ENCODE measurements around the gene NUP160.
"Not testable (repeated sequence)": the region's sequence is repeated elsewhere in the genome, so short reads cannot be mapped to it uniquely, and the experiment has no call there.

NUP160 gene

GRCh38 chr11:47887910-47888569 is 39.9 kb upstream of the NUP160 start:
- TF ChIP-seq, protein P1, sequence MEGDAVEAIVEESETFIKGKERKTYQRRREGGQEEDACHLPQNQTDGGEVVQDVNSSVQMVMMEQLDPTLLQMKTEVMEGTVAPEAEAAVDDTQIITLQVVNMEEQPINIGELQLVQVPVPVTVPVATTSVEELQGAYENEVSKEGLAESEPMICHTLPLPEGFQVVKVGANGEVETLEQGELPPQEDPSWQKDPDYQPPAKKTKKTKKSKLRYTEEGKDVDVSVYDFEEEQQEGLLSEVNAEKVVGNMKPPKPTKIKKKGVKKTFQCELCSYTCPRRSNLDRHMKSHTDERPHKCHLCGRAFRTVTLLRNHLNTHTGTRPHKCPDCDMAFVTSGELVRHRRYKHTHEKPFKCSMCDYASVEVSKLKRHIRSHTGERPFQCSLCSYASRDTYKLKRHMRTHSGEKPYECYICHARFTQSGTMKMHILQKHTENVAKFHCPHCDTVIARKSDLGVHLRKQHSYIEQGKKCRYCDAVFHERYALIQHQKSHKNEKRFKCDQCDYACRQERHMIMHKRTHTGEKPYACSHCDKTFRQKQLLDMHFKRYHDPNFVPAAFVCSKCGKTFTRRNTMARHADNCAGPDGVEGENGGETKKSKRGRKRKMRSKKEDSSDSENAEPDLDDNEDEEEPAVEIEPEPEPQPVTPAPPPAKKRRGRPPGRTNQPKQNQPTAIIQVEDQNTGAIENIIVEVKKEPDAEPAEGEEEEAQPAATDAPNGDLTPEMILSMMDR (IDR thresholded peaks at IDR 0.05; ENCODE audit: low read length, missing control alignments), result no peak
- H3K4me3 ChIP-seq (replicated peaks; ENCODE audit: low read depth, low read length), result no peak overlapping the region
- DNase-seq (ENCODE audit: low read depth), result no peak

DNA sequence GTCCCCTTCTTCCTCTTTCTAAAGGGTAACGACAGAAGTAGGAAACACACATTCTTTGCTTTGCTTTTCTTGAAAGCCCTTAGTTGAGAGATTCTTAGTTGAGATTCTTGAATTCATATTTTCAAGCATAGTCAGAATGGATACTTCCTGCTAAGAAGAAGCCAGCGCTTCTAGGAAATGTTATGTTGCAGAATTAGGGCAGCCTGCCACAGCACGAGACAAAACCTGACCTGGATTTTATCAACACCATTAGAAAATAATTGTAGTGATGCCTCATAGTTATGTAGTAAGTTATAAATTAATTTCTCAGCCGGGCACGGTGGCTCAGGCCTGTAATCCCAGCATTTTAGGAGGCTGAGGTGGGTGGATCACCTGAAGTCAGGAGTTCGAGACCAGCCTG is 37.9 kb upstream of the NUP160 start:
- TF ChIP-seq, protein P1 (IDR thresholded peaks at IDR 0.05; ENCODE audit: low read length, missing control alignments), result no peak
- no peak overlapping the region for H3K4me3 ChIP-seq (replicated peaks; ENCODE audit: low read depth, low read length)
- peak; percentile 84 for DNase-seq (ENCODE audit: low read depth)

DNA sequence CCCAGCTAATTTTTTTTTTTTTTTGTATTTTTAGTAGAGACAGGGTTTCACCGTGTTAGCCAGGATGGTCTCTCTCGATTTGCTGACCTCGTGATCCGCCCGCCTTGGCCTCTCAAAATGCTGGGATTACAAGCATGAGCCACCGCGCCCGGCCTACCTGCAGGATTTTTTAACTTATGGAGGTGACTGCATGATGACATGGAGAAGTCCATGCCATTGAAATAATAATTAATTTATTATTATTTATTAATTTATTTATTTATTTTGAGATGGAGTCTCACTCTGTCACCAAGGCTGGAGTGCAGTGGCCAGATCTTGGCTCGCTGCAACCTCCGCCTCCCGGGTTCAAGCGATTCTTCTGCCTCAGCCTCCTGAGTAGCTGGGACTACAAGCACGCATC is 34.3 kb upstream of the NUP160 start:
- DNase-seq (ENCODE audit: low read depth); H3K4me3 ChIP-seq (replicated peaks; ENCODE audit: low read depth, low read length): not testable (repeated sequence)

DNA sequence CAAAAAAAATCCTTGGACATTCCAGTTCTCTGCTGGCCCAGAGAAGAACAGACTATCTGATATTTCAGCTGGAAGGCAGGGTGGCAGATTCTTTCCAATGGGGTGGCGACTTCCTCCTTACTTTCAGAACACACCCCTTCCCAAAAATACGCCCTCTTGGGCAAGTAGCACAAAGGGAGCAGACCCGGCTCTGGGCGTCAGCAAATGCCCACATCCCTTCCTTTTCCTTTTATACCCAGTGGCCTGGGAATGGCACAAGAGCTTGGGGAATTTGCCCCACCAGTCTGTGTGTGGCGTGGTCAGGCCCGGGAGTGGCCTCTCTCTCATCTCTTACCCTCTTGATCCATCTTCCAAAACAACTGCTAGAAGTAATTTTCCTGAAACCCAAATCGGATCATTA is 33.0 kb upstream of the NUP160 start:
- peak; percentile 31 for DNase-seq (ENCODE audit: low read depth)
- TF ChIP-seq, protein P1 (IDR thresholded peaks at IDR 0.05; ENCODE audit: low read length, missing control alignments), result no peak
- no peak overlapping the region for H3K4me3 ChIP-seq (replicated peaks; ENCODE audit: low read depth, low read length)

- no peak overlapping the region for H3K4me3 ChIP-seq (replicated peaks; ENCODE audit: low read depth, low read length)
- DNase-seq (ENCODE audit: low read depth), result no peak
- TF ChIP-seq, protein P1 (IDR thresholded peaks at IDR 0.05; ENCODE audit: low read length, missing control alignments), result no peak
Observed at GRCh38 chr11:47879259-47880158, 31.4 kb upstream of the NUP160 start.

DNA sequence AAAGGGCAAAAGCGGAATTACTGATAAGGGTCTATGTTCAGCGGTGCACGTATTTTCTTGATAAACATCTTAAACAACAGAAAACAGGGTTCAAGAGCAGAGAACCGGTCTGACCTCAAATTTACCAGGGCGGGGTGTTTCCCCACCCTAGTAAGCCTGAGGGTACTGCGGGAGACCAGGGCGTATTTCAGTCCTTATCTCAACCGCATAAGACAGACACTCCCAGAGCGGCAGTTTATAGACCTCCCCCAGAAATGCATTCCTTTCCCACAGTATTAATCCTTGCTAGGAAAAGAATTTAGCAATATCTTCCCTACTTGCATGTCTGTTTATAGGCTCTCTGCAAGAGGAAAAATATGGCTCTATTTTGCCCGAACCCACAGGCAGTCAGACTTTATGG is 27.7 kb upstream of the NUP160 start:
- not testable (repeated sequence) for DNase-seq (ENCODE audit: low read depth); H3K4me3 ChIP-seq (replicated peaks; ENCODE audit: low read depth, low read length)

- TF ChIP-seq, protein P1 (IDR thresholded peaks at IDR 0.05; ENCODE audit: low read length, missing control alignments), result no peak
- no peak for DNase-seq (ENCODE audit: low read depth)
- no peak overlapping the region for H3K4me3 ChIP-seq (replicated peaks; ENCODE audit: low read depth, low read length)
Observed at GRCh38 chr11:47870404-47870803, 22.3 kb upstream of the NUP160 start.

All from fibroblast of pulmonary artery (primary cell).